ENCODE data around the gene LCN2. TPM values are rescaled to one million over a fixed set of nuclear protein-coding genes. Genes with fewer than 3 reads are reported as not detected.

The LCN2 gene
- total RNA-seq, 1 experiment from 2014 or later, result not detected

DNA sequence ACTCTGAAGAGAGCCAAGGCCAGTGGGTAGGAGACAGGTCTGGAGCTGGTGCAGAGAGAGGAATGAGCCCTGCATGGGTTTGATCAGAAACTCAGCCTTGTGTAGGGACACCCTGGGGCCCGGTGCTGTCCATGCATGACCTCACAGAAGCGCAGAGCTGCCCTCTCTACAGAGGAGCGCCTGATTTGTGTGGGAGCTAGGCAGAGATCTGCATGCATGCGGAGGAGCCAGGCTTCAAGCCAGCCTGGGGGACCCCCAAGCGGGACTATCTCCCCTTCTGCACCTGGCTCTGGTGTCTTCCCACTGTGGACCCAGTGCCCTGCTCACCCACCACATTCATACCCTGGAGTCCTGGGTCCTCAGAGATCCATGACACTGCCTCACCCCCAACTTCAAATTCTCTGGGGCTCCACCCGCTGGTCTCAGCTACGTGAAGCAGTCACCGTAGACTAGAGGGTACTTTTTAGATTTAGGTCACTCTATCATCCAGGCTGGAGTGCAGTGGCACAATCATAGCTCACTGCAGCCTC, 2.6 kb upstream of the LCN2 start:
- DNase-seq (ENCODE audit: extremely low read depth, low read depth), result no peak

GRCh38 chr9:128148509-128149000, 698 bp upstream of the LCN2 start:
- no peak for DNase-seq (ENCODE audit: extremely low read depth, low read depth)

- no peak for DNase-seq (ENCODE audit: extremely low read depth, low read depth)
Observed at GRCh38 chr9:128149951-128150593, 819 bp downstream of the LCN2 start.

GRCh38 chr9:128150594-128151308, 1.5 kb downstream of the LCN2 start:
- DNase-seq (ENCODE audit: extremely low read depth, low read depth), result no peak

DNA sequence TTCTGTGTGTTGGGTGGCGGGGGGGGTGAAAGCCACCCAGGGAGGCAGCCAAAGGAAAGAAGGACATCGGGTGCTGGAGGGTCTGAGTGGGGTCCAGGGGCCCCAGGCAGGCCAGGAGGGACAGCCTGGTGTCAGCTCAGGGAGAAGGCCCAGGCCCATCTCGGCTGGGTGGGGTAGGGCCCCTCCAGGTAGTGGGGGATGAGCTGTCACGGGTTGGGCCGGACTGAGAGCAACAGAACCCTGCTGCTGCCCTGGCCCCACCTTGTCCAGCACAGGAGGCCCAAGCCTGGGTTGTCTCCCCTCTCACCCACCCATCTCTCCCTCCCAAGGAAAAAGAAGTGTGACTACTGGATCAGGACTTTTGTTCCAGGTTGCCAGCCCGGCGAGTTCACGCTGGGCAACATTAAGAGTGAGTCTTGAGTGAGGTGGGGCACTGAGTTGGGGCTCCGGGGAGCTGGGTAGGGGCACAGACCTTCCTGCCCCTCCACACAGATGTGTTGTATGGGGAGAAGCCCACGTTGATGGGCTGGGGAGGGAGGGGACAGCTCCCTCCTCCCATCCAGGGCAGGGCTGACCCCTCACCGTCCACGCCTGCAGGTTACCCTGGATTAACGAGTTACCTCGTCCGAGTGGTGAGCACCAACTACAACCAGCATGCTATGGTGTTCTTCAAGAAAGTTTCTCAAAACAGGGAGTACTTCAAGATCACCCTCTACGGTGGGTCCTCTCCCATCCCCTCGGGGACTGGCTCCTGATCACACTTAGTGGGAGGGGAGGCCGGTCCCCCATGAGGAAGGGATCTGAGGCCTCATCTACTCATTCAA, 2.3 kb downstream of the LCN2 start:
- DNase-seq (ENCODE audit: extremely low read depth, low read depth), result no peak

GRCh38 chr9:128152133-128153059, 3.1 kb downstream of the LCN2 start:
- DNase-seq (ENCODE audit: extremely low read depth, low read depth), result no peak

- no peak for DNase-seq (ENCODE audit: extremely low read depth, low read depth)
Observed at GRCh38 chr9:128153060-128153946, 4.0 kb downstream of the LCN2 start.

- no peak for DNase-seq (ENCODE audit: extremely low read depth, low read depth)
Observed at GRCh38 chr9:128153947-128154695, 4.9 kb downstream of the LCN2 start.

DNA sequence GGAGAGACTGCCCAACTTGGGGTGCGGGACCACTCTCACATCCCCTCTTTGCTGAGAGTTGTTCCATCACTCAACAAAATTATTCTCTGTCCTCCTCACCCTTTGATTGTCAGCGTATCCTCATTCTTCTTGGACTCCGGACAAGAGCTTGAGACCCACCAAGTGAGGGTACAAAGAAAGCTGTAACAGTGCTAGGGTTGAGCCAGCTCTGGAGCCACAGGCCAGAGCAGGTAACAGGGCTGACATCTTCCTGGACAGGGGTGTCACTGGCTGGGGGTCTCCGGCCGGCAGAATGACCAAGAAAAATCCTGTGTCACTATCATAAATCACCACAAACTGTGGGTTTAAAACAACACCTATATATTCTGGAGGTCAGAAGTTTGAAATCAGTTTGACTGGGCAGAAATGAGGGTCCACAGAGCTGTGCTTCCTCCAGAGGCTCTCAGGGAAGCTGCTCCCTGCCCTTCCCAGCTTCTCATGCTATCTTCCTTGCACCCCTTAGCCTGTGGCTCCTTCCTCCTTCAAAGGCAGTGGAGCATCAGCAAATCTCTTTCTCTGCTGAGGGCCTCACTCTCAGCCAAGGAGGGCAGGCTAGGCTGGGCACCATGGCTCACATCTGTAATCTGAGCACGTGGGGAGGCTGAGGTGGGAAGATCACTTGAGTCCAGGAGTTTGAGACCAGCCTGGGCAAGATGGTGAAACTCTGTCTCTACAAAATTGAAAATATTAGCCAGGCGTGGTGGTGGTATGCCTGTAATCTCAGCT, 6.7 kb downstream of the LCN2 start:
- DNase-seq (ENCODE audit: extremely low read depth, low read depth), result no peak

DNA sequence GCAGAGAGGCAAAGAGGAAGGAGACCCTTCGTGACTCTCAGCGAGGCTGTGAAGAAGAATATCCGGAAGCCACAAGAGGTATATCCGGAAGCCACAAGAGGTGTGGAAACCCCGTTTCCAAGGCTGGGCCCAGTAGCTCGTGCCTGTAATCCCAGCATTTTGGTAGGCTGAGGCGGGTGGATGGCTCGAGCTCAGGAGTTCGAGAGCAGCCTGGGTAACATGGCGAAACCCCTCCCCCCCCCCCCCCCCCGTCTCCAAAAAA, 10.2 kb downstream of the LCN2 start:
- no peak for DNase-seq (ENCODE audit: extremely low read depth, low read depth)

DNA sequence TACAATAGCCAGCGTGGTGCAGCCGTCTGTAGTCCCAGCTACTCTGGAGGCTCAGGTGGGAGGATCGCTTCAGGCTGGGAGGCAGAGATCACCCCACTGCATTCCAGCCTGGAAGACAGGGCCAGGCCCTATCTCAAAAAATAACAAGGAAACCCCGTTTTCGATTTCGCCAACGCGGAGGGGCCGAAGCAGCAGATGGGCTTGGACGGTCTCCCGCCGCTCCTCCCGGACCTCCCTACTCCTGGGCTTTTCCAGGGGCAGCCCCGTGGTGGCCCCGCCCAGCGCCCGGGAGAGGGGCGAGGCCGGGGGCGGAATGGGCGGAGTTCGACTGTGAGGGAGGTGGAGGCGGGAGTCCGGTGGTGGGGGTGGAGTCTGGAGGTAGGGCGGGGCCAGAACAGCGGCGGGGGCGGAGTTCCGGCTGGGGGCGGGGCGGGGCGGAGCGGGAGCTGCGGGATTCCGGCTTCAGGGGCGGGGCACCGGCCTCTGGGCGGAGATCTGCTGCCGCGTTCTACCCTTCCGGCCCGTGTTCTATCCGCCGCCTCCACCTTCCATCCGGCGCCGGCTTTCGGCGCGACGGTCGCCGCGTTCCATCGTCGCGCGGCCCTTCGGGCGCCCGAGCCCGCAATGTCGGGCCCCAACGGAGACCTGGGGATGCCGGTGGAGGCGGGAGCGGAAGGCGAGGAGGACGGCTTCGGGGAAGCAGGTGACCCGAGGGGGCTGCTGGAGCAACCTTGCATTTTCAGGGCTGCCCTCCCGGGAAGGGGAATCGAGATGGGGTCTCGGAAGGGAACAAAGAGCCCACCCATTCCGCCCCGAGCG, 10.7 kb downstream of the LCN2 start, which contains the start of gene BBLN:
Gene BBLN, plus strand, starts transcription at position 482 of the 819 bp plus-strand sequence. Its CDS starts 143 bp downstream, at position 625.
- DNase-seq (ENCODE audit: extremely low read depth, low read depth), result peak; percentile 92

- DNase-seq (ENCODE audit: extremely low read depth, low read depth), result no peak
Observed at GRCh38 chr9:128160603-128160987, 11.3 kb downstream of the LCN2 start.

DNA sequence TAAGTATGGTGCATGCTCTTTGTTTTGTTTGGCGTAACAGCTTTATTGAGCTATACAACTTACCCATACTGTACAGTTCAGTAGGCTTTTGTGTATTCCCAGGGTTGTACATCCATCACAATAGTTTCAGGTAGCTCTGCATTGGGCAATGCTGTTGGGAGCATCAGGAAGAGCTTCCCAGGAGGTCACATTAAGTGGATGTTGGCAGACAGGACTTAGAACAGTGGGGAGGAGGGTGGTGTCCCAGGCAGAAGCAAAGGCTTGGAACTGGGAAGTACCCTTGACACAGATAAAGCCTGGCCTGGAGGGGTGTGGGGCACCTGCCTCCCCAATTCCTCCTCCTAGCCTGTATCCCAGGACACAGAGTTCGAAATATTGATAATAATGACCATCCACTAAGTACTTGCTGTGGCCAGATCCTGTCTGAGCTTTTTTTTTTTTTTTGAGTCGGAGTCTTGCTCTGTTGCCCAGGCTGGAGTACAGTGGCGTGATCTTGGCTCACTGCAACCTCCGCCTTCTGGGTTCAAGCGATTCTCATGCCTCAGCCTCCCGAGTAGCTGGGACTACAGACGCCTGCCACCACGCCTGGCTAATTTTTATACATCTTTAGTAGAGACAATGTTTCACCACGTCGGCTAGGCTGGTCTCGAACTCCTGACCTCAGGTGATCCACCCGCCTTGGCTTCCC, 12.1 kb downstream of the LCN2 start:
- no peak for DNase-seq (ENCODE audit: extremely low read depth, low read depth)

- no peak for DNase-seq (ENCODE audit: extremely low read depth, low read depth)
Observed at GRCh38 chr9:128162215-128163026, 13.2 kb downstream of the LCN2 start.

GRCh38 chr9:128163027-128163515, 13.8 kb downstream of the LCN2 start:
- DNase-seq (ENCODE audit: extremely low read depth, low read depth), result no peak
